Activated gamma-delta T cell treated with Interleukin-2 at 50 U/mL for 16 hours (primary cell): ENCODE measurements around the gene SLC7A8.

Experiments
- DNase-seq: peaks from one replicate; pipeline ENCODE4 v3.0.0-alpha.2; 2020

The SLC7A8 gene

DNA sequence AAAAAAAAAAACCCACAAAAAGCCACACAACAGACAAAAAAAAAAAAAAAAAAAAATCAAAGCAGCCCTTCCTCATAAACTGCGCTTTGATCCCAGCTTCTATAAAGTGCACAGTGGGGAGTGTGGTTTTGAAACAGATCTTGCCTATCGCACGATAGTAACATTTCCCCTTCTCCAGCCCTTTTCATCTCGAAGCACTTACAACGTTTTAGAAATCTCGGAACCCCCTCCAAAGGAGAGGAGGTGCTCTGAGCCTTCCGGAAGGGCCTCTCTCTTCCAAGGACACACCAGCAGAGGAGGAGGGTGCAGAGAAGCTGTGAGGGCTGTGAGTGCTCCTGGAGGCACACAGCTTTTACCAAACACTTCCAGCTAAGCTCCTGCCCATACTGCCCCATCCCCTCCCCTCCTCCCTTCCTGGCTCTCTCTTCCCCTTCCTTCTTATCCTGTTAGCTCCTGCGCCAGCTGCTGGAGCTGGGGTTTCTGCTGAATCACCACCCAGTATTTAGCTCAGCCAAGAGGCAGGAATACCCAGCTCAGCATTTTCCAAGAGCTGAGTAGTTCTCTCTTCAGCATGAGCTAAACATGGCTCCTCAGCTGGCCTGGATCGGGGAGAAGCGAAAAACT lies 28.4 kb downstream of the SLC7A8 start:
- no peak for DNase-seq

- DNase-seq, result no peak
Observed at GRCh38 chr14:23153851-23154796, 29.3 kb downstream of the SLC7A8 start.

DNA sequence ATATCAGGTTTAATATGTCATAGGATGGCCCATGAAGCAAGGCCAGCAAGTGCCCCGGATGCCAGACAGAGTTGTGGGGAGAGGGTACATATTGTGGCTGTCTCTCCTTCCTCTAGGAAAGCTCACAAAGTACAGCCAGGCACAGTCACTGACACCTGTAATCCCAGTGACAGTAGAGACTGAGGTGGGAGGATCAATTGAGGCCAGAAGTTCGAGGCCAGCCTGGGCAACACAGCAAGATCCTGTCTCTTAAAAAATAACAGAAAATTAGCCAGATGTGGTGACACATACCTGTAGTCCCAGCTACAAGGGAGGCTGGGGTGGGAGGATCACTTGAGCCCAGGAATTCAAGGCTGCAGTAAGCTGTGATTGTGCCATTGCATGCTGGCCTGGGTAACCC lies 32.1 kb downstream of the SLC7A8 start:
- DNase-seq, result no peak

- DNase-seq, result no peak
Observed at GRCh38 chr14:23149745-23150144, 33.7 kb downstream of the SLC7A8 start.

- DNase-seq, result no peak
Observed at GRCh38 chr14:23148591-23149249, 34.7 kb downstream of the SLC7A8 start.

DNA sequence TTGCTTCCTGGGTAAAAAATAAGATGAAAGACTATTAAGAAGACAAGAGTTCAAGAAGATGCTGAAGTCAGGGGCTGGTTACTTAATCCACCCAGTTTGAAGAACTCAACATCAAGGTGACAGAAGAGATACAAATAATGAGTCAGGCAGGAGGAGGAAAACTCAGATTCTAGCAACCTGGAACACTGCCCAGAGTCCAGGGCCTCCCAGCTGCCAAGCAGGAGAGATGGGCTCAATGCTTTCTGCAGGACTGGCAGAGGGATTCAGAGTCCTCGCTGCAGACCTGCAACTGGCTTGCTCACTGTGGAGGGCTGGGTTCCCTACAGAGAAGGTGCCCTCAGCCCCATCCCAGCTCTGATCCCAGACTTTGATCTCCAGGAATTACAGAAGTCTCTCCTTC lies 35.8 kb downstream of the SLC7A8 start:
- DNase-seq, result no peak

DNA sequence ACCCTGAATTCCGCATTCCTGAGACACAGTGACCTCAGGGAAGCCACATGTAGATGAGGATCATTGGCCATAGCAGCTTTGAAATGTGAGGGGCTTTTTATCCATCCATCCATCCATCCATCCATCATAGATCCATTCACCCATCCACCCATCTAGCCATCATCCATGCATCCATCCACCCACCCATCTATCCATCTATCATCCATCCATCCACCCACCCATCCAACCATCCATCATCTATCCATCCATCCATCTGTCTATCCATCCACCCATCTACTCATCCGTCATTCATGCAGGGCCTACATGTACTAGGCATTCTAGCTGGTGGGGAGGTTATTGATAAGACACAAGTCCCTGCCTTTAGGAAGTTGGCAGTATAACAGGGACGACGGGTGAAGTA lies 36.5 kb downstream of the SLC7A8 start:
- no peak for DNase-seq

GRCh38 chr14:23146351-23146910 lies 37.0 kb downstream of the SLC7A8 start:
- no peak for DNase-seq

- DNase-seq, result no peak
Observed at GRCh38 chr14:23145794-23146350, 37.6 kb downstream of the SLC7A8 start.

GRCh38 chr14:23143911-23144310 lies 39.5 kb downstream of the SLC7A8 start:
- DNase-seq, result no peak

- DNase-seq, result no peak
Observed at GRCh38 chr14:23142826-23143225, 40.6 kb downstream of the SLC7A8 start.

DNA sequence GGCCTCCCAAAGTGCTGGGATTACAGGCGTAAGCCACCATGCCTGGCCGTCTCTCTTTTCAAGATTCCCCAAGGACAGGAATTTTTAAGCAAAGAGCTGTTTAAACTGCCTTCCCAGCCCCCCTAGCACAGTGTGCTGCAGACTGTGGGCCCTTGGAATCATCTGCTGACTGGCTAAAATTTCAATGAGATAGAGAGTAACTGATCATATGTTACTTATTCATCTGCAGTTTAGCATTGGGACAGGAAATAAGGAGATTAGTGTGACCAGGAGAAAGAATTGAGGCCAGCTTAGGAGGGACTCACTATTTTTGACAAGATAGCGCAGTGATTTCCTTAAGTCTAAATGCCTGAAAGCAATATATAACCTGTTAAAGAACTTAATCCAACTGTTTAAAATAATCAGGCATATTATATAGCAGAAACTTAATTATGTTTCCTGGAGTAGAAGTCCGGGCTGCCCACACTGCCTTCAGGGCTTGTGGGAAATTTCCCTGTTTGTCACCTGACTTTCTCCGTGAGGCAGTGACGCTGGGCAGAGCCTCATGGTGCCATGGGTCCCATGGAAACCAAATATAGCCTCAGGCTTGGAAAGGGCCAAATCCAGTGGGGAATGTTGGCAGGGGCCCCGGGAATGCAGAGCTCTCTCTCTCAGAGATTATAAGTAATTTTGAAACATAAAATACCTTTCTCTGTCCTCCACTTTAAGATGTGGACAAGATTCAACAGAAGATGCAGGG lies 41.6 kb downstream of the SLC7A8 start:
- DNase-seq, result no peak

DNA sequence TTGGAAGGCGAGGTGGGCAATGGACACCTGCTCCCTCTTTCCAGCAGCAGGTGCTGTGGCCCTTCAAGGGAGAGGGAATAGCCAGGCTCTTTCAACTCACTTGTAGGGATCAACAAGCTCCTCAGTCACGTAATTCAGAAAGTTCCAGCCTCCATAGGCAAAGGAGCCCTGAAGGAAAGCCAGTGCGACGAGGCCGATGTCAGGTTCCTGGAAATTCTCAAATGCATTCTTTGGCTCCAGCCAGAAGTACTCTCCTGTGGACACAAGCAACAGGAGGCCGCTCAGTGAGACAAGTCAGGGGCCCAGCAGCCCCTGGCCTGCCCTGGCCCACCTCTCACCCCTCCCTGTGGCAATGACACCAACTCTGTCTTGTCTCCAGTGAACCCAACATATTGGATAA lies 43.1 kb downstream of the SLC7A8 start:
- DNase-seq, result no peak

DNA sequence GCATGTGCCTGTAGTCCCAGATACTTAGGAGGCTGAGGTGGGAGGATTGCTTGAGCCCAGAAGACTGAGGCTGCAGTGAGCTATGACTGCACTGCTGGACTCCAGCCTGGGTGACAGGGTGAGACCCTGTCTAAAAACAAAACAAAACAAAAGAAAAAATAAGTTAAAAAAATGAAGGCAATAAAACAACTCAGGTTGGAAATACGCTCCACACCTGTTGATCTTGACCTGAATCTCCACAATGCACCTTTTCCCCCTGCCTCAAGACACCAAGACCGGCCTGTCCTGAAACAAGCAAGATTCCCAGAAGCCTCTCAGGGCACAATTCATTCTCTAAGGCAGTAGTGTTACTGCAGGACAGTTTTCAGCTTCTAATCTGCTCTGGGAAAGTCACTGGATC lies 43.6 kb downstream of the SLC7A8 start:
- no peak for DNase-seq

DNA sequence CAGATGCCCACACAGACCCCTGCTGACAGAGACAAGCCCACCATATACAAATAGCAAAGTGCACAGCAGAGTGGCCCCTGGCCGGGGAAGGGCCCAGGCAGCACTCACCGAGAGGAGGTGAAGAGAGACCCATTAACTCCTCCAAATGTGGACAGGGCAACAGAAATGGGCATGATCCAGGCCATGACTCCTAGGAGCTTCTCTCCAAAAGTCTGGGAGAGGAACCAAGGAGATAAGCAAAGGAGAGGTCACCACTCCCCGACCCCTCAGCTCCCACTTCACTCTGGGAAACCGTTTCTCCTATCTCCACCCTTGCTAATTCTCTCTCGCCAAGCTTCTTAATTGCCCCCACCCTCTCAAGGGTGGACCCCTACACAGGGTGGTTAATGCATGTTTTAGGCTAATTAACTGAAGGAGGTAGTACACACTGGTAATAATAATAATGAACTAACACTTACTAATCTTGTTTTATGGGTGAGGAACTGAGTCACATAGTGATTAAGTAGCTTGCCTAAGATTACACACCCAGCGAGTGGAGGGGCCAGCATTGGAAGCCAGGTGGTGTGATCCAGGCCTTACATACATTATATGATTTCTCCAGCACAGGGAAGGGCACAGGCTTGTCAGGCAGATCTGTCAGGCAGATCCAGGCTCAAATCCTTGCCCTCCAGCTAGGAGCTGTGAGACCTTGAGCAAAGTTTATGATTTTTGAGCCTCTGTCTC lies 45.5 kb downstream of the SLC7A8 start:
- DNase-seq, result no peak

GRCh38 chr14:23137192-23137812 lies 46.2 kb downstream of the SLC7A8 start:
- no peak for DNase-seq

GRCh38 chr14:23136566-23137133 lies 46.8 kb downstream of the SLC7A8 start:
- no peak for DNase-seq

DNA sequence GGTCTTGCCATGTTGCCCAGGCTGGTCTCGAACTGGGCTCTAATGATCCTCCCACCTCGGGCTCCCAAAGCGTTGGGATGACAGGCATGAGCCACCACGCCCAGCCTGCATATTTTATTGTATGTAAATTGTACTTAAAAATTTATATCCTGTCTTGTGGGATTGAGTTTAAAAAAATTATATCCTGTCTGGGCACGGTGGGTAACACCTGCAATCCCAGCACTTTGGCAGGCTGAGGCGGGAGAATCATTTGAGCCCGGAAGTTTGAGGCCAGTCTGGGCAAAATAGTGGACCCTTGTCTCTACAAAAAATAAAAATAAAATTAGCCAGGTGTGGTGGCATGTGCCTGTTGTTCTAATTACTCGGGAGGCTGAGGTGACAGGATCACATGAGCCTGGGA lies 50.5 kb downstream of the SLC7A8 start:
- no peak for DNase-seq

DNA sequence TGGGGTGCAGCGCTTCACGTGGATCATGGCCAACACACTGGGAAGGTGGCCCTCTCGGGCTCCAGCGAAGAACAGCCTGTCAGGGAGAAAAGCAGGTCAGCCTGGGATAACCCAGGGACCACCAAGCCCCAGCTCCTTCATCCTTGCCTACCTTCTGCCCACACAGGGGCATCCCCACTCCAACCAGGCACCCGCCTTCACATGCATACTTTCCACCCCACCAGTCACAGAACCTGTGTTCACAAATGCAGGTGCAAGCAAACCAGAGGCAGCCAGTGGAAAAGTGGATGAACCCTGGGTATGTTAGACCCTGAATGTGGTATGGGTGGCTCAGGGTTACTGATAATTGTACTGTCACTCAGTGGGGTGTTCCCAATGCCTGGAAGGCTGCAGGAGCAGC lies 52.0 kb downstream of the SLC7A8 start:
- DNase-seq, result no peak

GRCh38 chr14:23130871-23131270 lies 52.6 kb downstream of the SLC7A8 start:
- no peak for DNase-seq

- no peak for DNase-seq
Observed at GRCh38 chr14:23129759-23130316, 53.6 kb downstream of the SLC7A8 start.
